Immature natural killer cell (primary cell): Measurements from ENCODE around the gene PTBP1. TPM values are rescaled to one million over a fixed set of nuclear protein-coding genes. Genes with fewer than 3 reads are reported as not detected.

ENCODE experiments used
- DNase-seq, 3 donors: peaks; one replicate each; pipeline ENCODE4 v3.0.0; 2022; ENCODE audit warnings: mixed read lengths in 1 of 3
- H3K27ac Mint-ChIP-seq, 6 donors: one replicate each; pipeline ENCODE4 v1.8.0; 2020; ENCODE audit warnings: mixed read lengths in 6 of 6, mild to moderate bottlenecking in 5 of 6, inconsistent platforms in 4 of 6, moderate library complexity in 3 of 6
- H3K27me3 Mint-ChIP-seq, 3 donors: one replicate each; pipeline ENCODE4 v1.8.0; 2020 to 2021; ENCODE audit warnings: low read depth in 3 of 3, mild to moderate bottlenecking in 3 of 3, mixed read lengths in 3 of 3, moderate library complexity in 3 of 3, inconsistent platforms in 1 of 3
- H3K36me3 Mint-ChIP-seq, 3 donors: one replicate each; pipeline ENCODE4 v1.8.0; 2020; ENCODE audit warnings: mixed read lengths in 3 of 3, inconsistent platforms in 2 of 3, mild to moderate bottlenecking in 2 of 3
- H3K4me1 Mint-ChIP-seq, 2 donors: one replicate each; pipeline ENCODE4 v1.8.0; 2020; ENCODE audit warnings: inconsistent platforms in 2 of 2, mild to moderate bottlenecking in 2 of 2, mixed read lengths in 2 of 2, moderate library complexity in 1 of 2
- H3K4me3 Mint-ChIP-seq, 5 donors: one replicate each; pipeline ENCODE4 v1.8.0; 2020; ENCODE audit warnings: mild to moderate bottlenecking in 5 of 5, mixed read lengths in 5 of 5, inconsistent platforms in 3 of 5, moderate library complexity in 3 of 5
- H3K9me3 Mint-ChIP-seq, 6 donors: one replicate each; pipeline ENCODE4 v1.8.0; 2020; ENCODE audit warnings: mild to moderate bottlenecking in 6 of 6, mixed read lengths in 6 of 6, inconsistent platforms in 4 of 6, moderate library complexity in 3 of 6
- polyA plus RNA-seq, 3 donors: library from polyadenylated mRNA; unstranded; fragments of 300-500 nt; fragmentation: Illumina TruSeq; gene quantifications; one replicate each; pipeline ENCODE4 v1.2.3, GENCODE V29; 2021

The PTBP1 gene
- polyA plus RNA-seq, 3 donors from 2014 or later = 70.0 to 185 (median 87.8) TPM

DNA sequence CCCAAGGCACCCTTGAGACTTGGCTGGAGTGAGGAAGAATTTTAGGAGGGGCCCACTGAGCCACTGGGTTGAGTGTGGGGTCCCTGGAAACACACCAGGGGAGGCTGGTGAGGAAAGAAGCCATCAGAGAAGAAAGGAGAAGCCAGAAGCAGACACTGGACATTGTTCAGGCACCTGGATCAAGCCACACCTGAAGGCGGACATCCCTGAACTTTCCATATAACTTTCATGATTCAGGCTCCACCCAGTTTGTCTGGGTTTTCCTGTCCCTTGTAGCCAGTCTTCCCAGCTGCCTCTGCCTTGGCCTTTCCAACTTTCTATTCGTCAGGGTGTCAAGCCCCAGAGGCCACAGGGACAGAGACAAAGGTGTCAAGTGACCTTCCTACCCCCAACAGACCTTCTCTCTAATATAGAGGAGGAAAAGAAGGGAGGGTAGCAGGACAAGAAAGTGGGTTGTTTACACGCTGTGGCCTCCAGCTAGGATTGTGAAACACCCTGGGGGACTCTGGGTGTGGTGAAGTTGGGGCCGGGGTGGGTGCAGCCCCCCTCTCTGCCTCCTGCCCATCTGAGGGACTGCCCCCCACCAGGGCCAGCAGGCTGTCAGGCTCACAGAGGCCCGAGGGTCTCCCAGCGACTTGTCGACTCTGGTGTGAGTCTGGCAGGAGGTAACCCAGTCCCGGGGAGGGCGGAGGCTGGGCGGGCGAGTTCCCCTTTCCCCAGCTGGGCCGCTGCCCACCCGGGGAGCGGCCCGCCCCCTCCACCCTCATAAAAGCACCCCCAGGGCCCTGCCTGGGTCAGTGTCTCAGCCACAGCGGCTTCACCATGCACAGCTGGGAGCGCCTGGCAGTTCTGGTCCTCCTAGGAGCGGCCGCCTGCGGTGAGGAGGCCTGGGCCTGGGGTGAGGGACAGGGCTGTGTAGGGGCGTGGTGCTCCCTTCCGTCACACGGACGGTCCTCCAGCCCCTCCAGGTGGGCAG is 61.9 kb downstream of the PTBP1 start, which contains the start of gene CFD:
Gene CFD, plus strand, starts transcription at position 797 of the 976 bp plus-strand sequence. Its CDS starts 26 bp downstream, at position 823.
- peak within 1 kb of the TSS in 2 of 5 donors; percentile 21 to 29 for H3K4me3 Mint-ChIP-seq
- no peaks in the 10 kb centered on the region for H3K36me3 Mint-ChIP-seq
- H3K27ac Mint-ChIP-seq = no peak within 1 kb of the TSS

GRCh38 chr19:861141-861755 is 64.0 kb downstream of the PTBP1 start:
- Mint-ChIP-seq H3K4me3 (no peak overlapping the region), H3K4me1 (peaks cover 19% of the 10 kb centered on the region in 2 donors), H3K9me3 (no peaks in the 10 kb centered on the region), H3K27ac (no peak overlapping the region), H3K27me3 (peaks cover 5 to 19% (median 9%) of the 10 kb centered on the region in 3 donors), H3K36me3 (no peaks in the 10 kb centered on the region)
- DNase-seq = no peak

More for the DNA sequence above, 61.9 kb downstream of the PTBP1 start, which contains the start of gene CFD:
- Mint-ChIP-seq H3K27me3 (peaks cover 5 to 19% (median 9%) of the 10 kb centered on the region in 3 donors), H3K9me3 (no peaks in the 10 kb centered on the region), H3K4me1 (peaks cover 19% of the 10 kb centered on the region in 2 donors)
- DNase-seq = no peak

Other genes with a start within 250 kb of the PTBP1 start
- 100 to 1,000 TPM; 513 to 682 (median 576) TPM for gene BSG, start 224.9 kb upstream of the PTBP1 start, polyA plus RNA-seq
- not detected for gene HCN2, start 207.6 kb upstream of the PTBP1 start, polyA plus RNA-seq
- gene POLRMT, start 163.9 kb upstream of the PTBP1 start, polyA plus RNA-seq = 10 to 100 TPM; 26.6 to 38.1 (median 37.5) TPM
- under 1 TPM in 1 of 3 donors, not detected in 2; 0.54 TPM for gene FGF22, start 157.6 kb upstream of the PTBP1 start, polyA plus RNA-seq
- 100 to 1,000 TPM in 1 of 3 donors, 10 to 100 TPM in 2; 78.7 to 119 (median 94.4) TPM for gene RNF126, start 134.2 kb upstream of the PTBP1 start, polyA plus RNA-seq
- 1 to 10 TPM in 2 of 3 donors, not detected in 1; 1.4 to 2.6 TPM for gene FSTL3, start 121.1 kb upstream of the PTBP1 start, polyA plus RNA-seq
- 10 to 100 TPM in 1 of 3 donors, 1 to 10 TPM in 2; 5.8 to 41.4 (median 6.3) TPM for gene PRSS57, start 102.0 kb upstream of the PTBP1 start, polyA plus RNA-seq
- not detected for gene PALM, start 88.5 kb upstream of the PTBP1 start, polyA plus RNA-seq
- not detected for gene MISP, start 46.3 kb upstream of the PTBP1 start, polyA plus RNA-seq
- not detected for gene PLPPR3, start 24.5 kb downstream of the PTBP1 start, polyA plus RNA-seq
- not detected for gene AZU1, start 30.4 kb downstream of the PTBP1 start, polyA plus RNA-seq
- gene PRTN3, start 43.5 kb downstream of the PTBP1 start, polyA plus RNA-seq = not detected
- not detected for gene ELANE, start 54.9 kb downstream of the PTBP1 start, polyA plus RNA-seq
- gene CFD, start 62.2 kb downstream of the PTBP1 start, polyA plus RNA-seq = 1 to 10 TPM; 1.5 to 4.1 (median 3.6) TPM
- 100 to 1,000 TPM in 1 of 3 donors, 10 to 100 TPM in 2; 44.2 to 112 (median 48.0) TPM for gene MED16, start 95.7 kb downstream of the PTBP1 start, polyA plus RNA-seq
- not detected for gene RNU6-9, start 96.0 kb downstream of the PTBP1 start, polyA plus RNA-seq
- 100 to 1,000 TPM in 1 of 3 donors, 10 to 100 TPM in 2; 83.5 to 146 (median 85.8) TPM for gene R3HDM4, start 115.8 kb downstream of the PTBP1 start, polyA plus RNA-seq
- gene KISS1R, start 119.9 kb downstream of the PTBP1 start, polyA plus RNA-seq = not detected
- gene ARID3A, start 128.6 kb downstream of the PTBP1 start, polyA plus RNA-seq = 1 to 10 TPM; 1.0 to 1.7 (median 1.4) TPM
- gene WDR18, start 186.9 kb downstream of the PTBP1 start, polyA plus RNA-seq = 100 to 1,000 TPM in 1 of 3 donors, 10 to 100 TPM in 2; 60.5 to 116 (median 70.9) TPM
- not detected for gene GRIN3B, start 203.0 kb downstream of the PTBP1 start, polyA plus RNA-seq
- gene TMEM259, start 223.7 kb downstream of the PTBP1 start, polyA plus RNA-seq = 100 to 1,000 TPM in 1 of 3 donors, 10 to 100 TPM in 2; 45.6 to 102 (median 61.1) TPM
- gene RNU6-2, start 224.1 kb downstream of the PTBP1 start, polyA plus RNA-seq = not detected
- 100 to 1,000 TPM; 227 to 382 (median 255) TPM for gene CNN2, start 229.2 kb downstream of the PTBP1 start, polyA plus RNA-seq
- gene ABCA7, start 242.7 kb downstream of the PTBP1 start, polyA plus RNA-seq = 10 to 100 TPM in 1 of 3 donors, 1 to 10 TPM in 2; 4.5 to 13.3 (median 5.2) TPM